ENCODE data around the gene MRPL39.

DNA sequence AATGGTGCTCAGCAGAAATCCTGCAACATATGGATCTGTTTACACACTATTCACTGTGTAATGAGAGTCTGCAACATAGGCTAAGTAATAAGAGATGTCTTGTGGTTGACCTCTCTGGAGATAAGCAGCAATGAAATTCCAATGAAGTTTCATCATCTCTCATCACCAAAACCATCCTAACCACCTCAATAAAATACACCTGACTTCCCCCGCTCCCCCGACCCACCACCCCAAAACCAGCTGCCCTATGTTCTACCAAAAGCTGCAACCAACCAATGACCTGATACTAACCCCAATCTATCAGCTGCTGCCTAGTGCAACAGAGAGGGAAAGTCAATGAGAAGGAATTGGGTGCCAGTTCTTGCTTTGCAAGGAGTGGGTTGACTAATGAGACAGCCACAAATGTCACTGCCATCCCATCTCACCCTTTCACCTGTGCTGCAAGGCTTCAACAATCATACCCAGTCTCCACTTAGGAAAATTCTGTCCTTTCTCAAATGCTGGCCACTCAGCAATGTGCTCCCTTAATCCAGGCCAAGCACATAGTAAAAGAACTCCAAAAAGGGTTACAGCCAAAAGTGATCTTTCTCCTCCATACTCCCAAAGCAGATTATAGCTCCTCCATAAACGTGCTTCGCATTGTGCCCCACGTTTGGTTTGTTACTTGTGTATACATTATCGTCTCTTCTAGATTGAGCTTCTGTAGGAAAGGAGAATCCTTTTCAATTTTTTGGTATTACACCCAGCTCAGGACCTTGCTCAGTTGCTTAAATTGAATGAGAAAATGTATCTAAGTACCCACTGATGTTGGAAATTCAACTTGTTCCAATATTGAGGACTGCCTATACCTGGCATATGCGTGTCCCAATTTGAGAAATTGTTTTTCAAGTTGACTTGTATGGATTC is 29.0 kb downstream of the MRPL39 start:
- TF ChIP-seq YY1 (IDR thresholded peaks at IDR 0.05; ENCODE audit: low read depth) (no peak), REST (IDR thresholded peaks at IDR 0.05; ENCODE audit: low read depth) (no peak), EP300 (IDR thresholded peaks at IDR 0.05; ENCODE audit: borderline replicate concordance) (no peak), NFIC (IDR thresholded peaks at IDR 0.05) (no peak), CEBPB (IDR thresholded peaks at IDR 0.05) (no peak), TCF12 (IDR thresholded peaks at IDR 0.05; ENCODE audit: low read depth) (no peak), EGR1 (IDR thresholded peaks at IDR 0.05) (no peak), TAF1 (IDR thresholded peaks at IDR 0.05; ENCODE audit: low read depth) (no peak), RAD21 (IDR thresholded peaks at IDR 0.05; ENCODE audit: low read depth) (no peak), CREB1 (IDR thresholded peaks at IDR 0.05; ENCODE audit: low read depth) (no peak)
- TF ChIP-seq, protein P1, sequence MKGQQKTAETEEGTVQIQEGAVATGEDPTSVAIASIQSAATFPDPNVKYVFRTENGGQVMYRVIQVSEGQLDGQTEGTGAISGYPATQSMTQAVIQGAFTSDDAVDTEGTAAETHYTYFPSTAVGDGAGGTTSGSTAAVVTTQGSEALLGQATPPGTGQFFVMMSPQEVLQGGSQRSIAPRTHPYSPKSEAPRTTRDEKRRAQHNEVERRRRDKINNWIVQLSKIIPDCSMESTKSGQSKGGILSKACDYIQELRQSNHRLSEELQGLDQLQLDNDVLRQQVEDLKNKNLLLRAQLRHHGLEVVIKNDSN (IDR thresholded peaks at IDR 0.05): no peak
- TF ChIP-seq, protein P2, sequence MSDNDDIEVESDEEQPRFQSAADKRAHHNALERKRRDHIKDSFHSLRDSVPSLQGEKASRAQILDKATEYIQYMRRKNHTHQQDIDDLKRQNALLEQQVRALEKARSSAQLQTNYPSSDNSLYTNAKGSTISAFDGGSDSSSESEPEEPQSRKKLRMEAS (IDR thresholded peaks at IDR 0.05): no peak

All from Ishikawa (cell line).